GM13976 (cell line): Measurements from ENCODE around the gene ABCA8.

Experiments used
- DNase-seq: peaks from one replicate; pipeline ENCODE4 v3.0.0; 2012; ENCODE audit warnings: low spot score
- in situ Hi-C: fragments of 300-500 bp; cut with MboI; formaldehyde crosslinking; loops from one replicate; pipeline ENCODE4 v1.12.0; 2022; ENCODE audit warnings: low sequenced_read_pairs, mixed read lengths, inconsistent platforms; ENCODE audit not compliant: unreplicated experiment
- TF ChIP-seq, protein P1 (sequence below): IDR thresholded peaks from 2 replicates; pipeline ENCODE4 v1.5.1; 2012; ENCODE audit warnings: borderline replicate concordance, mild to moderate bottlenecking; ENCODE audit not compliant: insufficient read depth; ENCODE audit errors: extremely low read depth, missing control alignments, control extremely low read depth

Gene ABCA8

GRCh38 chr17:68939195-68939594 is 16.0 kb downstream of the ABCA8 start:
- DNase-seq: no peak
- in situ Hi-C loops: no loop called here
- TF ChIP-seq, protein P1, sequence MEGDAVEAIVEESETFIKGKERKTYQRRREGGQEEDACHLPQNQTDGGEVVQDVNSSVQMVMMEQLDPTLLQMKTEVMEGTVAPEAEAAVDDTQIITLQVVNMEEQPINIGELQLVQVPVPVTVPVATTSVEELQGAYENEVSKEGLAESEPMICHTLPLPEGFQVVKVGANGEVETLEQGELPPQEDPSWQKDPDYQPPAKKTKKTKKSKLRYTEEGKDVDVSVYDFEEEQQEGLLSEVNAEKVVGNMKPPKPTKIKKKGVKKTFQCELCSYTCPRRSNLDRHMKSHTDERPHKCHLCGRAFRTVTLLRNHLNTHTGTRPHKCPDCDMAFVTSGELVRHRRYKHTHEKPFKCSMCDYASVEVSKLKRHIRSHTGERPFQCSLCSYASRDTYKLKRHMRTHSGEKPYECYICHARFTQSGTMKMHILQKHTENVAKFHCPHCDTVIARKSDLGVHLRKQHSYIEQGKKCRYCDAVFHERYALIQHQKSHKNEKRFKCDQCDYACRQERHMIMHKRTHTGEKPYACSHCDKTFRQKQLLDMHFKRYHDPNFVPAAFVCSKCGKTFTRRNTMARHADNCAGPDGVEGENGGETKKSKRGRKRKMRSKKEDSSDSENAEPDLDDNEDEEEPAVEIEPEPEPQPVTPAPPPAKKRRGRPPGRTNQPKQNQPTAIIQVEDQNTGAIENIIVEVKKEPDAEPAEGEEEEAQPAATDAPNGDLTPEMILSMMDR: no peak

DNA sequence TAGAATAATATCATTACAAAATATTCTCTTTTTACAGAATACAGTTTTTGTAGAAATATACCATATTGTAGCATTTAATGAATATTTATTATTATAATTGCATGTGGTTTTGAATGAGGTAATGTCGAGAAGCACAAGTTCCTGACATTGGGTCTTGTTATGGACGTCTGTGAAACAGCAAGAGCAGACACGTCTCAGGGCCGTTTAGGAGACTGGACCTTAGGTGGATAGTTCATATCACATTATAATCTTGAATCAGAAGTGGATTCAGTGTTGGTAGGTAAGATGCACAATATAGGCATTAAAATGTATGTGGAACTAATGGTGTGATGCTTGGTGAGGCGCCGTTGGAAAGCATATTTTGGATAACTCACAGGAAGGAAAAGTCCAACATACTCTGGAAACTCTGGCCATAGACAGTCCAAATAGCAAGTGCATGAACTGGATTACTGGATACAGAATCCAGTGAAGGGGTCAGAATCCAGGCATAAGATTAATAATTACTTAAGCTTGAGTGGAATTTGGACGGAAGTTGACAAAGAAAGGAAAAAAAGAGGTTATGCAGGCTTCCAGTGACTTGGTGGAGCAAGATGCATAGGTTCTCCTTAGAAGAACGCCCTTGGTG is 17.2 kb downstream of the ABCA8 start:
- TF ChIP-seq, protein P1: no peak
- no peak for DNase-seq
- in situ Hi-C loops: no loop called here

GRCh38 chr17:68927516-68927915 is 27.7 kb downstream of the ABCA8 start:
- in situ Hi-C loops: no loop called here
- TF ChIP-seq, protein P1: no peak
- no peak for DNase-seq

DNA sequence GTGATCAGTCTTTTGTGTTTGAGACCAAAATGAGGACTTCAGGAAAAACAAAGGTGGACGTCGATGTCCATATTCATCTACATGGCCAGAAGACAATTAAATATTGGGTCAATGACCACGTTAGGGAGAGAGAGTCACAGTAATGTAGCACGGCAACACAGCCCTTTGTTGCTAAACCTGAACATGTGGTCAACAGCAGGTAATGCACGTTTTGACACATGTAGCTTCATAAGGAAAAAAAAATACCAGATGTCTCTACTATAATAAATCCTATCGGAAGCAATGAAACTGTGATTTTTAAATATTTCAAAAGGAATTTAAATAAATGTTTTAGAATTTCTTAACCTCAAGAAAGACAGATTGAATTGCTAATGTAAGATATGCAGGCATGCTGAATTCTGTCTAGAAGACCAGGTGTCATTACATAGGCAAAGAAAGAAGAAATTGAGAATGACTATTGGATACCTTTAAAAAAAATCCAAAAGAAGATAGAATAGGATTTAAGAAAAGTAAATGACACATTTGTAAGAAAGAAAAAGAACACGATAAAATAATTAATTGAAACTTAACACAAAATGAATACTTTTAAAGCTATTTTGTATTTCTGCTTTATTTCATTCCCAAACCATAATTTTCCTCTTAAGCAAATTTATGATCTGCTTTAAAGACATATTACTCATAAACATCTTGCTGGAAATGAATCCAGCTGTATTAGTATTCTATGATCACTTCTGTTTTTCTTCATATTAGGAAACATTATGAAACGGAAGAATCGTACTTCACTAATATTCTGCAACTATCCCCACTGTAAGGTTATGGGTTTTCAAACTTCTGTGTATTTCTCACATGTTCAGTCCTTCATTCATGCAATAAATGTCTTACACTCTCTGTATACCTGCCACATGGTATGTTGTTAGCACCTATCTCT is 30.1 kb downstream of the ABCA8 start:
- TF ChIP-seq, protein P1: no peak
- in situ Hi-C loops: no loop called here
- DNase-seq: no peak

DNA sequence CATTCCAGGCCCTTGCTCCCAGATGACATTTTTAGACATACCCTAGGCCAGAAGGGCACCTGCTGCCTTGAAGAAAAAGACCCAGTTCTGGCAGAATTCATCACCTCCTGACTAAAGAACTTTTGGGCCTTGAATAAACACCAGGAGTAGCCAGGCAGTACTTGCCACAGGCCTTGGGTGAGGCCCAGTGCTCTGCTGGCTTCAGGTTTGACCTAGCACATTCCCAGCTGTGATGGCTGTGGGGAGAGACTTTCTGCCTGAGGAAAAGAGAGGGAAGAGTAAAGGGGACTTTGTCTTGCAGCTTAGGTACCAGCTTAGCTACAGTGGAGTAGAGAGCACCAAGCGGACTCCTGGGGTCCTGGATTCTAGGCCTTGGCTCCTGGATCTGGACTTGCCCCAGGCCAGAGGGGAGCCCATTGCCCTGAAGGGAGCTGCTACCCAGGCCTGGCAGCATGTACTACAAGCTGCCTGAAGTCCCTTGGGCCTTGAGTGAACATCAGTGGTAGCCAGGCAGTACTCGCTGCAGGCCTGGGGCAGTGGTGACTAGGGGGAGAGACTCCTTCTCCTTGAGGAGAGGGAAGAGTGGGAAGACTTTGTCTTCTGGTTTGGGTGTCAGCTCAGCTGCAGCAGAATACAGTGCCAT is 44.3 kb downstream of the ABCA8 start:
- in situ Hi-C loops: no loop called here
- TF ChIP-seq, protein P1: no peak
- DNase-seq: no peak

DNA sequence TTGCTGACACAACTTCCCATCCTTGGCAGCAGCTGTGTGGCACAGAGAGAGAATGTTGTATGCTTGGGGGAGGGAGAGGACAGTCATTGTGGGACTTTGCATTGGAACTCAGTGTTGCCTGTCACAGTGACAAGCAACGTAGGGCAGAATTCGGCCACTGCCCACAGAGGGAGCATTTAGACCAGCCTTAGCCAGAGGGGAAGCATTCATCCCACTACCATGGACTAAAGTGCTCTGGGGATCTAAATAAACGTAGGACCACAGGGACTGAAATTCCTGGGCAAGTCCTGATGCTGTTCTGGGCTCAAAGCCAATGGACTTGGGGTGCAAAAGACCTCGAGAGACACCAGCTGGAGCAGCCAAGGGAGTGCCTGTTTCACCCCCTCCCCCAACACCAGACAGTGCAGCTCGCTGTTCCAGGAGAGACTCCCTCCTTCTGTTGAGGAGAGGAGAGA is 44.9 kb downstream of the ABCA8 start:
- DNase-seq: no peak
- TF ChIP-seq, protein P1: no peak
- in situ Hi-C loops: no loop called here
